Testis (tissue), 2 donors: ENCODE results near the gene ISLR2.

ENCODE experiments used
- CTCF ChIP-seq, 3 experiments: fragments of 450-650 bp in 2 of 3; fragments of 200-600 bp in 1 of 3; sonication (generic) in 1 of 3; IDR thresholded peaks; one replicate each; pipeline ENCODE4 v1.5.1; 2016 to 2019; ENCODE audit warnings: antibody characterized with exemption in 3 of 3, mild to moderate bottlenecking in 2 of 3, moderate library complexity in 1 of 3
- POLR2A ChIP-seq: fragments of 450-650 bp; IDR thresholded peaks from one replicate; pipeline ENCODE4 v1.6.1; 2017; ENCODE audit warnings: antibody characterized with exemption, mild to moderate bottlenecking, moderate library complexity

DNA sequence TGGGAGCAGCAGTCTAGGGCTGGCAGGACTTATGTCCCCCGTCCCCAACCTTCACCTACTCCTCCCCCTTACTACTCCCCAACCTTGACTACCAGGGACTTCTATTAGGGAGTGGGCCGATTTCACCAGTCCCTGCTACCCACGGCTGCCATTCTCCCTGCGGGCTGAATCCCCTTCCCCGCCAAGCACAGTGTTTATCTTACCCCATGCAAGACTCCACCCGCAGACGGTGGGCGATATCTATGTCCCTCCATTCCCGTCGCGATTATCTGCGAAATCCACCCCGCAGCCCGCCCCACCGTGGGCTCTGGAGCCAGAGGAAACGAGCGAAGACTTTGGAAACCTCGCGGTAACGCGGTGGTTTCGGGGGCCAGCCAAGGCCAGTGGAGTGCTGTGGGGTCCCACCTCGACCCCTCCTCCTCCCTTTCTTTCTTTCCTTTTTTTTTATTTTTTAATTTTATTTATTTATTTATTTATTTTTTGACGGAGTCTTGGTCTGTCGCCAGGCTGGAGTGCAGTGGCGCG is 4.7 kb downstream of the ISLR2 start:
- TF ChIP-seq CTCF (IDR thresholded peaks at IDR 0.05) (no peak), POLR2A (no peak)
